ENCODE data around the gene GGT6.

GGT6 gene

GRCh38 chr17:4573115-4573514, 12.7 kb upstream of the GGT6 start:
- DNase-seq = no peak

DNA sequence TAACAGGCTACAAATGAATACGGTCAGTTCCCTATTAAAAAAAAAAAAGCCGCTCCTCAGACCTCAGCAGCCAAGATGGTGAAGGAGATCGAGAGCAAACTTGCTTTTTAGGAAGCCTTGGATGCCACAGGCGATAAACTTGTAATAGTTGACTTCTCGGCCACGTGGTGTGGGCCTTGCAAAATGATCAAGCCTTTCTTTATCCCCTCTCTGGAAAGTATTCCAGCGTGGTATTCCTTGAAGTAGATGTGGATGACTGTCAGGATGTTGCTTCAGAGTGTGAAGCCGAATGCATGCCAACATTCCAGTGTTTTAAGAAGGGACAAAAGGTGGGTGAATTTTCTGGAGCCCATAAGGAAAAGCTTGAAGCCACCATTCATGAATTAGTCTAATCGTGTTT, 11.8 kb upstream of the GGT6 start:
- no peak for DNase-seq

- no peak for DNase-seq
Measured at GRCh38 chr17:4569591-4569990, 9.2 kb upstream of the GGT6 start.

- peak; percentile 73 for DNase-seq
Measured at GRCh38 chr17:4566785-4567184, 6.4 kb upstream of the GGT6 start.

DNA sequence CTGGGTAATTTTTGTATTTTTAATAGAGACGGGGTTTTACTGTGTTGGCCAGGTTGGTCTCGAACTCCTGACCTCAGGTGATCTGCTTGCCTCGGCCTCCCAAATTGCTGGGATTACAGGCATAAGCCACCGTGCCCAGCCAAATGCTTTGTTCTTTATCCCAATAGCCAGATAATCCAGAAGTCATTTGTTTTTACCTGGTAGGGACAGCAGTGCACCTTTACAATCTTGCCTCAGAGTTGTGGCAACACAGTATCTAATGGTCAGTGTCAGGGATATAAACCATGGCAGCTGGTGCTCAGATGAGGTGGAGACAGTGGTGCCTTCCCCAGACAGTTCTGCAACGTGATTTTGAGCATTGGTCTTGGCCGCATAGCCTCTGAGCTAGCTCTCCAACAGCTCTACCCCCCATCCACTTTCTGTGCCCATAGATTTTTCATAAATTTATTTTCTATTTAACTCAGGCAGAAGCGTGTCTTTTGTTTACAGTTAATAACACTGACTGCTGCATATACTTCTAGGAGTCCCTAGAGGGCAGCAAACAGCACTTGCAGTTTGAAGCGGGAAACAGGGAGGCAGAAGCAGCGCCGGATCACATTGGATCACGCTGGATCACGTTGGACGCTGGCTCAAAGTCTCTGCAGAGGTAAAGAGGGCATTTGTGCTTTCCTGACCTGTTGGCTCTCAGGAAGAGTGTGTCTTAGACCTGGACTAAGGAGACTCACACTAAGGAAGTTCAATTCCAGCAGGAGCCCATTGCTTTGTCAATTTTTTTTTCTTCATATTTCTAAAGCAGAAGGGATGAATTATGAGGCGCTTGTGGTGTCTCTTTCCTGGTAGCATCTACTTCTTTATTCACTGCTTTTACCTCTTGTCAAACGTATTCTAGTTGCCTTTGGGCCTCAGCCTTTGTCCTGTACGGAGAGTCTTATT, 5.1 kb upstream of the GGT6 start:
- DNase-seq = peak; percentile 87

DNA sequence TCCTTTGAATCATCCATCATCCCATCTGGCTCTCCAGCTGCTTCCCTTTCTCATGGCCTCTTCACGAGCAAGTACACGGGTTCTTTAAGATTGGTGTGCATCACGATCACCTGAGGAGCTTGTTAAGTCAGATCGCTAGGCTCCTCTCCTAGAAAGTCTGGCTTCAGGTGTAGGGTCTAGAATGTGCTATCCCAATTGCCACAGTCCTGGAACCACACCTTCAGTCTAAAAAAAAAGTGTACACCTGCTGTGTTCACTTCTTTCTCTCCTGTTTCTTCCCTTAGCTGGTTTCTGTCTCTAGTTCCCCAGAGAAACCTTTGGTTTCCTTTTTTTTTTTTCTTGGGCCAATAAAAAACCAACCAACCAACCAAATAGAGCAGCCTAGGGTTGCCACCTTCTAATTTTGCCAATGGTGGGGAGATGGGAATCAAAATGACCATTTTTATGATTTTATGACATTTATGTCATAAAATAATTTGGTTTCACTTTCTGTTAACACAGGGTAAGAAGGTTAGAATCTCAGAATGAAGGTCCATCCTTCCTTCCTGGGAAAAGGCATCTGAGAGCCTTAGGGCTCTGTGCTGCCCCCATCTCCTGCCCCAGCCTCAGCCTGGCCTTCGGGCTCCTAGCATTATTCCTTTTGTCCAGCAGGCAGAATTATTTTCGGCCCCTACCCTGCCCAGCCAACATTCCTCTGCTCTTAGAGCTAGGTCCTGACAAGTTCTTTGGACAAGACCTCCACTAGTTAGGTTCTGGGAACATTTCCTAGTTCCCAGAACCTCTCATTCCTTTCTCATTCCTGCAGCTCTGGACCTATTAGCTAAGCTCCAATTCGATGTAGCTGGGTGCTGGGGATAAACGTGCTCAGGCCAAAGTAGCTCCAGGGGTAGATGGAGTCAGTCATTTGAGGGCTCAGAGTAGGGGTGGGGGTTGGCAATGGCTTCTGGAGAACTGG, 1.9 kb upstream of the GGT6 start:
- DNase-seq = no peak

- DNase-seq = no peak
Measured at GRCh38 chr17:4560837-4561256, 470 bp upstream of the GGT6 start.

DNA sequence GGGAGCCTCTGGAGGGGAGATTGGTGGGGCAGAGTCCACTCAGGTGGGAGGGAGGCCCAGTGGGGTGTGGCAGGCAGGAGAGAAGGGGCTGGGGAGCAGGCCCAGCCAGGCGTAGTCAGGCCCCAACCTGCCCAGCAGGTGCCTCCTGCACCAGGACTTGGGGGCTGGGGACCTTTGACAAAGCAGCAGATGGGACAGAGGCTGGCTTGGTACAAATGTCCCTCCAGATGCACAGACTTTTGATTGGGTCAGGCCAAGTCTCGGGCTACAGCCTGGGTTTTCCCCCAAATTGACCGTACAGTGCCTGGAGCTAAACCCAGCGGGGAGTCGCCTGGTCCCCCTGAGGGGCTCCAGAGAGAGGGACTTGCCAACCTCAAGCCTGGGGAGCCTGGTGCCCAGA, 411 bp downstream of the GGT6 start:
- no peak for DNase-seq

DNA sequence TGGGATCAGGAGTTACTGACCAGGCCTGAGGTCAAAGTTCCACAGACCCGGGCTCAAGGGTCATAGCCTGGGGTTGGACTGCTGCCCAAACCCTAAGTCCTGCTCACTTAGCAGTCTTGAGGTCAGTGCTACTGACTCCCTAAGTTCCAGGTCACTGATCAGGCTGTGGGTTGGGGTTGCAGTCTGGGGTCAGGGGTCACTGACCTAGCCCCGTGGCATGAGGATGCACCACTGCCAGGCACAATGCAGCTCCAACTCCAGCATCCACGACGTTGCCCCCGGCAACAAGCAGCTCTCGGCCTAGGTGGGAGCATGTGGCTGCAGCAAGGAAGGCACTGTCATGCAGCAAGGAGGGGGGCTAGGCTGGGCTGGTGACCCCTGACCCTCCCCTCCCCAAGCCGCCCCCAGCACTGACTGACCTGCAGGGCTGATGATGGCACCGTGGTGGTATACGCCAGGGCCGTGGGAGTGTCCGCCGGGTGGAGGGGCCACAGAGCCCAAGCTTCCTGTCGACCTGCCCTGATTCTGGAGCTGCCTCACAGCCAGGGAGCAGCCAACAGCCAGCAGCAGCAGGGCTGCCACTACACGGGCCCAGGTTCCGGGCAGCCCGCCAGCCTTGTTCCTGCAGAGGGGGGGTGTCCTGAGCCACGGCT, 1.1 kb downstream of the GGT6 start:
- no peak for DNase-seq

DNA sequence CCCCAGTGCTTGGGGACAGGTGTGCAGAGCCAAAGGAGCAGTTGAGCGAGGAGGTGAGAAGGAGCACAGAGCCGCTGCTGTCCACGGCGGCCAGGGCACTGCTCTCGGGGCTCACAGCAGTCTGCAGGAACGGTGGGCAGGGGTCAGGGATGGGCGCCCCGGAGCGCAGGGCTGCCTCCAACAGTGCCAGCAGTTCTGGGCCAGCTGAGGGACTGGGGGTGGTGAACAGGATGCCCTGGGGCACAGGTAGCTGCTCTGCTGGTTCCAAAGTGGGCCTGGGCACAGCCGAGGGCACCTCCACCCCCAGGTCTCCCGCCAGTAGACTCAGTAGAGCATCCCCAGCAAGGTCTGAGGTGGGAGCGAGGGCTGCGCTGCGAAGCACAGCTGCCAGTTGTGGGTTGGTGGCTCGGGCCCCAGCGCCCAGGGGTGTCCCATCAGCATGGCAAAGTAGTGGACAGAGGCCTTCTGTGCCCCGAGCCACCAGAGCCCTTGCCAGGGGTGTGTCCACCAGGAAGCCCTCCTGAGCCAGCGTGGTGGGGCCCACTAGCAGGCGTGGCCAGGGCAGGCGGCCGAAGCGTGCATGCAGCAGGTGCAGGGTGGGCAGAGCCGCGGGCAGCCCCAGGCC, 1.9 kb downstream of the GGT6 start:
- no peak for DNase-seq

DNA sequence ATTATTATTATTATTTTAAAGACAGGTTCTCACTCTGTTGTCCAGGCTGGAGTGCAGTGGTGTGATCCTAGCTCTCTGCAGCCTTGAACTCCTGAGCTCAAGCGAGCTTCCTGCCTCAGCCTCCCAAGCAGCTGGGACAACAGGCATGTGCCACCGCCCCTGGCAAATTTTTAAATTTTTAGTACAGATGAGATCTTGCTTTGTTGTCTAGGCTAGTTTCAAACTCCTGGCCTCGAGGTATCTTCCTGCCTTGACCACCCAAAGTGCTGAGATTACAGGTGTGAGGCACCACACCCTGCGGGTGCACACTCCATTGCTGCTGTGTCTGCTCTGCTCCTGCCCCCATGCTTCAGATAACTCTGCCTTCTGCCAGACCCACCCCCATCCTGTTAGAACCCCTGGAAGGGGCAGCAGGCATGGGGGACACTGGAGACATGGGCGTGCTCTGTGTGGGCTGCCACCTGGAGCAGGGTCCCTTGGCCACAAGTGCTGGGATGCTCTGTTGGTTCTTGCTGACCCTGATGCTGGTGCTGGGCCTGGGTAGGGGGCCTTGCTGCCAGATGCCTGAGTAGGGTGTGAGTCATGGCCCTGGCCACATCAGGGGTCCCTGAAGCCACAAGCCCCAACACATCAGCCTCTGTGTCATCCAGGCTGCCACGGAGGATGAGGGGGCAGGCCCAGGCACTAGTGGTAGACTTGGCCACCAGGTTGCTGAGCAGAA, 2.6 kb downstream of the GGT6 start:
- DNase-seq = no peak

DNA sequence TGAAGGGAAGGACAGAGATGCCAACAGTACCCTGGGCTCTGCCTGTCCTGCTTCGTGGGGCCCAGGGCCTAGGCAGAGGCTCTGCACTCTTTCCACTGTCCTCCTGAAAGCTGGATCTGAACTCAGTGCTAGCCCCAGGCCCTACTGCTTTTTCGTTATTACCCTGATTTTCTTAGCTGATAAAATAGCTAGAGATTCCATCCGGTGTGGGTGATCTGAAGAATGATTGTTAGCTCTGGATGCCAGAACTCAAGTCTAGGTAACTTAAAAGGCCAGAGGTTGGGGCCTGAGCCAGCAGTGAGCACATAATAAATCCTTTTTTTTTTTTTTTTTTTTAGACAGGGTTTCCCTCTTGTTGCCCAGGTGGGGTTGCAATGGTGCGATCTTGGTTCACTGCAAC, 3.4 kb downstream of the GGT6 start:
- DNase-seq = no peak

DNA sequence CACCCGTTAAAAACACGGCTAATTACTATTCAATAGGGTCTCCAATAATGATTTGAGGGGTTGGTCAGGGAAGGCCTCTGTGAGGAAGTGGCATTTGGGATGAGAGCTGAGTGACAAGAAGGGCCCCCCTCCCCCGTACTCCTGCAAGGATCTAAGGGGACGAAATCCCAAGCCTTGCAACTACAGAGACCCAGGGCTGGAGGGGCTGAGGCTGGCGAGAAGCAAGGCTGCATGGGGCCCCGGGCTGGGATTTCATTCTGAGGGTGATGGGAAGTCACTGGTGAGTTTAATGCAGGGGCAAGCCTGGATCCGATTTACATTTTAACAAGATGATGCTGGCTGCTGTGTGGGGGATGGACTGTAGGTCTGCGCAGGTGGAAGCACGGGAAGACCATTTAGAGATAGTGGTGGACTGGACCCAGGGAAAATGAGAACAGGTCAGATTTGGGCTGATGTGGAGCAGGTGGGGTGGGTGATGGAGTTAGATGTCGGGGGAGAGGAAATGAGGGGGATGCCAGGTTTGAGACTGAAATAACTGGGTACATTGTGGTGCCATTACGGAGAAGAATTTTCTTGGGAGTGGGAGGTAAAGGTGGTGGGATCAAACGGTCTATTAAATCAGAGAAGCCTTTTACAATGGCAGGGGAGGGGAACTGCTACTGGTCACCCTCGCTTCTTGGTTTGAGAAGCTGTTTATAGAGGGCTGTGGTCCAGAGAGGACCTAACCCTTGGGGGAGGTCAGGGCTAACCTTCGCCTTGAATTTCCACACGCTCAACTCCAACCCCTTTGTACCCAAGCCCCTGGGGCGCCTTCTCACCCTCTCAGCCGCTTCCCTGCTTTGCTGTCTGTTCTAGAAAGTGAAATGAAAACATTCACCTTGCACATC, 4.3 kb downstream of the GGT6 start:
- DNase-seq = no peak

DNA sequence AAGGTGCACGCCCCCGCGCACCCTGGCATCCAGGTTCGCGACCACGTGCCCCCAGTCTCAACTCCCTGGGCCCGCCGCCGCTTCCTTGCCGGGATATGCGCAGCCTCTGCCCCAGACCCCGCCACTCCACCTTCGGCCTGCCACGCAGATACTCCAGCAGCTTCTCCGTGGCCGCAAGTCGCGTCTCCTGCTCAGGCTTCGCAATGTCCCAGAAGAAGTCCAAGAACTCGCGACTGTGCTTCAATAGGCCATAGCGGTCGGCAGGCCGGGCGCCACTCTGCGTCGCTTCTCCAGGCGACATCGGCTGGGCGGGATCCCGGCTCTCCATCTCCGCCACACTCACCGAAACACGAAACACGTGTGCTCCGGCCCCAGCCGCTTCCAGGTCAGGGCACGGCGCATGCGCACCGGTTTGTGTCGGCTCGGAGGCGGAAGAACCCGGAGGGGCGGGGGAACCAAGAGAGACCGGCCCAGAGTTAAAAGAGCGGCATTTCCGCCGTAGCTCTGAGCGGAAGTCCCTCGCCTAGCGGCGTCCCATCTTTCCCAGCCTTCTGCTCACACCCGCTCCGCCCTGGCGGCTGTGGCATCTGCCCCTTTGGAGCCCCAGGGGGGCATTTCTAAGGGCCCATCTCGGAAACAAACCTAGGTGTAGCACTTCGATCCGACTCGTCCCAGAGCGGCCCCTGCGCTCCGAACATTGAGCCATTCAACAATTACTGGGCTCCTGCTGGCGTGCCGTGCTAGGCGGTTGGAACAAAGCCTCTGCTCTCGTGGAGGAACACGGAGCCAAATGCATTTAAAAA, 5.2 kb downstream of the GGT6 start, which contains the start of gene MYBBP1A:
TSS of gene MYBBP1A (minus strand) at position 388 of the 803 bp plus-strand sequence. CDS start at position 328, 60 bp downstream.
- DNase-seq = peak; percentile 95

DNA sequence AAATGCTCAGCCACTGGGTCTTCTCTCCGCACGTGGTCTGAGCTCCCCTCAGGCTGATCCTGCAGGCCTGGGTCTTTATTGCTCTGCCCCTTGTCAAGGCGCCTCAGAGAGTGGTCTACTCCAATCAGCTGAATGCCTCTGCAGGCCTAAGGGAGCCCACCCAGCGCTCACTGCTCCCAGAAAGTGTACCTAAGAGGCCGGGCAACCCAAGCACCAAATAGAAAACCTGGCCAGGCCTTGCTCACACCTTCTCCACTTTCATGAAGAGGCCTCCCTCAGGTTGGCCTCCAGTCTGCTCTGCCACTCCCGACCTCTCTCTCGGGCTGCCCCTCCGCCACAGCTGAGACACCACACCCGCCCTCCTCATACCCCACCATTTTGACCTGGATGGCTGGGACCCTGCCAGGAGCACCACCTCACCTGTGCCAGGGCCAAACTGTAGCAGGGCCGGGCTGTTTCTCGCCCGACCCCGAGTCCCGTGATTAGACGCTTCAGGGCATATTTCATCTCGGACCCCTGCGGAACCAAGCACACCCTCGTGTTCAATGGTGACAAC, 5.9 kb downstream of the GGT6 start:
- DNase-seq = no peak

DNA sequence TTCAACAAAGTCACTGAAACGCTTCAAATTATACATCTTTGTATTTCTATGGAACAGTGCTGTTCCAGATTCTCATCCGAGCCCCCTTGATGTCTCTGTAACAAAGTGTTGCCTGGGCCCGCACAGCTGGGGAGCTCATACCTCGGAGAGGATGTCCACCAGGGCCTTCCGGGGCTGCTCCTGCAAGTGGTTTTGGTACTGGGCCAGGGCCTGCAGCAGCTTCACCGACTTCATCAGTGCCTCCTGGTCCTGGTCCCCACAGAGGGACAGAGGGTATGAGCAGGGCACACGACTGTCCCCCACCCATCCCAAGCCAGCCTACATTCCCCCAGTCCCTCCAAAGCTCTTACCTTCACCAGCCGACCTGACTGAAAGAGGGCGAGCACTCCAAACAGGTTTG, 6.7 kb downstream of the GGT6 start:
- no peak for DNase-seq

DNA sequence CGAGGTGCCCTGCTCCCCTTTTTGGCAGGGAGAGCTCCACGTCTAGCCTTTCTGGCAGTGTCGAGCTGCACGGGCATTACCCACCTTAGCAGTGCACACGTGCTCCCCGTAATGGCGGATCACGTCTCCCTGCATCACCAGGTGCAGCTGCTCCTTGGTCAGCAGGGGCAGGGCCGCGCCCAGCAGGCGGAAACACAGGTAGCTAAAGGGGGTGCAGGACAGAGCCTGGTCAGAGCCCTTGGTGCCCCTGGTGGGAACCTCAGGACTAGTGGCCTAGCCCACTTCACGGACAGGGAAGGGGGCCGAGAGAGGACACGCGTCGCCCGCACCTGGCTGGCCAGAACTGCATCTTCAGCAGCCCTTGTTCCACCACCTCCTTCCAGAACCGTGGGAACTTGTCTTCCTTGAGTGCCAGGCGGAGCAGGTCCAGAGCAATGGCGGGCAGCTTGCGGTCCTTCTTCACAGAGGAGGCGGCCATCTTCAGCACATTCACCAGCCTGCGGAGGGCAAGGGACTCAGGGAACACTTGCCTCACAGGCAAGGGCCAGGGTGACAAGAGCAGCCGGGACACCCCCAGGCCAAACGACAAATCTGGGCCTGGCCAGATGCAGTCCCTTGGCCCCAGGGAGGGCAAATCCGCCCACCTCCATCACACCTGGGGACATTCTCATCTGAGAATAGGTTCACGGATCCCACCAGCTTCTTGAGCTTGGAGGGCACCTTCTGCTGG, 8.4 kb downstream of the GGT6 start:
- DNase-seq = no peak

DNA sequence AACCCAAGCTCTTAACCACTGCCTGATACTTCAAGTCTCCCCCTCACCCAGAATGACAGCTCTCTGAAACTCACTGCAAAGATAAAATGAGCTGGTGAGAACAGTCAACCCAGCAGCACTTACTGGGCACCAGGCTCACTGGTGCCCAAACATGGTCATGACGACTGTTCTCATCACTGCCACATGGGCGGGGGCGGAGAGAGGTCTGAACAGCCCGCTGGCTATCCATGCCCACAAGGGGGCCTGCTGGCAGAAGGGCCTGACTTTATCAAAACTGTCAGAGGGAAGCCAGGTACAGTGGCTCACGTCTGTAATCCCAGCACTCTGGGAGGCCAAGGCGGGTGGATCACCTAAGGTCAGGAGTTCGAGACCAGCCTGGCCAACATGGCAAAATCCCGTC, 9.2 kb downstream of the GGT6 start:
- no peak for DNase-seq

- no peak for DNase-seq
Measured at GRCh38 chr17:4550534-4551039, 9.8 kb downstream of the GGT6 start.
